ENCODE measurements around the gene UBL7. TPM values are rescaled to one million over a fixed set of nuclear protein-coding genes. Genes with fewer than 3 reads are reported as not detected.

Gene UBL7
- total and polyA plus RNA-seq, 10 of the 15 experiments (the other 5 are each of a cell fraction or from before 2014, with no cell fraction given) = 25.9 to 145 (median 90.1) TPM

GRCh38 chr15:74506515-74506840 is 45.5 kb upstream of the UBL7 start:
- in situ Hi-C loops (cut with MboI) = no loop called here
- peaks cover 1% of the 10 kb centered on the region for H3K4me1 ChIP-seq (ENCODE audit: control insufficient read depth, insufficient read depth, low read length)
- DNase-seq (ENCODE audit: low read depth, low spot score) (no peak), FAIRE-seq (no peak), ATAC-seq (no peak)
- ChIA-PET CTCF (no interaction called here), SMC1A (ENCODE audit: uncharacterized antibody, unreplicated experiment) (interaction anchor here (1.2 kb wide), 1 partner anchor 121 kb away, joined by 3 read pairs; no protein-coding TSS in a partner anchor), RAD21 (ENCODE audit: unreplicated experiment) (no interaction called here), POLR2A (interaction anchor here (0.5 kb wide), 1 partner anchor 993 kb away, joined by 3 read pairs; no protein-coding TSS in a partner anchor)
- H3K27me3 ChIP-seq (replicated peaks in 1 of 2; ENCODE audit: control insufficient read depth in 2 of 2, insufficient read depth in 2 of 2, low read length in 1 of 2) = no peaks in the 10 kb centered on the region
- BruUV-seq (replicated peaks) = no TSS peak
- no peak overlapping the region for H3K4me2 ChIP-seq (ENCODE audit: control insufficient read depth, insufficient read depth)
- H3K9ac ChIP-seq (ENCODE audit: control insufficient read depth, insufficient read depth, low read length) = no peak overlapping the region
- 86% methylated on average over 4 of the region's 4 CpGs for WGBS (ENCODE audit: insufficient coverage, insufficient replicate concordance, low lambda C conversion rate, missing lambda C conversion rate)
- TF ChIP-seq, protein P1, sequence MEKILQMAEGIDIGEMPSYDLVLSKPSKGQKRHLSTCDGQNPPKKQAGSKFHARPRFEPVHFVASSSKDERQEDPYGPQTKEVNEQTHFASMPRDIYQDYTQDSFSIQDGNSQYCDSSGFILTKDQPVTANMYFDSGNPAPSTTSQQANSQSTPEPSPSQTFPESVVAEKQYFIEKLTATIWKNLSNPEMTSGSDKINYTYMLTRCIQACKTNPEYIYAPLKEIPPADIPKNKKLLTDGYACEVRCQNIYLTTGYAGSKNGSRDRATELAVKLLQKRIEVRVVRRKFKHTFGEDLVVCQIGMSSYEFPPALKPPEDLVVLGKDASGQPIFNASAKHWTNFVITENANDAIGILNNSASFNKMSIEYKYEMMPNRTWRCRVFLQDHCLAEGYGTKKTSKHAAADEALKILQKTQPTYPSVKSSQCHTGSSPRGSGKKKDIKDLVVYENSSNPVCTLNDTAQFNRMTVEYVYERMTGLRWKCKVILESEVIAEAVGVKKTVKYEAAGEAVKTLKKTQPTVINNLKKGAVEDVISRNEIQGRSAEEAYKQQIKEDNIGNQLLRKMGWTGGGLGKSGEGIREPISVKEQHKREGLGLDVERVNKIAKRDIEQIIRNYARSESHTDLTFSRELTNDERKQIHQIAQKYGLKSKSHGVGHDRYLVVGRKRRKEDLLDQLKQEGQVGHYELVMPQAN (conservative IDR thresholded peaks at IDR 0.05) = no peak
- TF ChIP-seq SIX5 (IDR thresholded peaks at IDR 0.05; ENCODE audit: low read depth, low read length, severe bottlenecking) (no peak), NBN (IDR thresholded peaks at IDR 0.05) (no peak), RAD21 (IDR thresholded peaks at IDR 0.05; ENCODE audit: insufficient read depth, low read depth, low read length) (no peak)
- H4K20me1 ChIP-seq (ENCODE audit: control insufficient read depth, insufficient read depth) = no peaks in the 10 kb centered on the region
- H2AFZ ChIP-seq (ENCODE audit: control insufficient read depth, low read depth, low read length) = no peak overlapping the region
- H3K9me3 ChIP-seq (replicated peaks; ENCODE audit: control insufficient read depth, insufficient read depth, low read length) = no peaks in the 10 kb centered on the region
- intact Hi-C loops (cut with micrococcal nuclease; ENCODE audit: unreplicated experiment) = no loop called here
- H3K36me3 ChIP-seq (ENCODE audit: control insufficient read depth in 2 of 2, insufficient read depth in 2 of 2, low read length in 1 of 2) = no peaks in the 10 kb centered on the region; a peak in 1 of 4 replicates
- no peak overlapping the region for H3K4me3 ChIP-seq
- no peaks in the 10 kb centered on the region for H3K79me2 ChIP-seq (ENCODE audit: control insufficient read depth, insufficient read depth, low read length)
- H3K27ac ChIP-seq (ENCODE audit: control insufficient read depth, insufficient read depth) = no peak overlapping the region

- RAD21 ChIA-PET (ENCODE audit: unreplicated experiment) = no interaction called here
- H3K27ac ChIP-seq (ENCODE audit: control insufficient read depth, insufficient read depth) = no peak overlapping the region
- in situ Hi-C loops (cut with MboI) (no loop called here), intact Hi-C loops (cut with micrococcal nuclease; ENCODE audit: unreplicated experiment) (no loop called here)
- no peak overlapping the region for H3K9ac ChIP-seq (ENCODE audit: control insufficient read depth, insufficient read depth, low read length)
- DNase-seq (ENCODE audit: low read depth, low spot score) (no peak), FAIRE-seq (no peak), ATAC-seq (no peak)
- POLR2A ChIA-PET = no interaction called here
- no peaks in the 10 kb centered on the region for H3K9me3 ChIP-seq (replicated peaks; ENCODE audit: control insufficient read depth, insufficient read depth, low read length)
- SMC1A ChIA-PET (ENCODE audit: uncharacterized antibody, unreplicated experiment) = interaction anchor here (1.2 kb wide), 1 partner anchor 121 kb away, joined by 3 read pairs; no protein-coding TSS in a partner anchor
- H3K27me3 ChIP-seq (replicated peaks in 1 of 2; ENCODE audit: control insufficient read depth in 2 of 2, insufficient read depth in 2 of 2, low read length in 1 of 2) = no peaks in the 10 kb centered on the region
- no peak overlapping the region for H3K4me3 ChIP-seq
- CTCF ChIA-PET = no interaction called here
- BruUV-seq (replicated peaks) = no TSS peak
- H3K79me2 ChIP-seq (ENCODE audit: control insufficient read depth, insufficient read depth, low read length) = no peaks in the 10 kb centered on the region
- H2AFZ ChIP-seq (ENCODE audit: control insufficient read depth, low read depth, low read length) = no peak overlapping the region
- 96% methylated on average over 6 of the region's 6 CpGs for WGBS (ENCODE audit: insufficient coverage, insufficient replicate concordance, low lambda C conversion rate, missing lambda C conversion rate)
- no peaks in the 10 kb centered on the region for H3K4me1 ChIP-seq (ENCODE audit: control insufficient read depth, insufficient read depth, low read length)
- H3K36me3 ChIP-seq (ENCODE audit: control insufficient read depth in 2 of 2, insufficient read depth in 2 of 2, low read length in 1 of 2) = no peaks in the 10 kb centered on the region; a peak in 1 of 4 replicates
- no peaks in the 10 kb centered on the region for H4K20me1 ChIP-seq (ENCODE audit: control insufficient read depth, insufficient read depth)
- H3K4me2 ChIP-seq (ENCODE audit: control insufficient read depth, insufficient read depth) = no peak overlapping the region
- TF ChIP-seq BCL11A (IDR thresholded peaks at IDR 0.05; ENCODE audit: low read depth, low read length) = no peak
- TF ChIP-seq, protein P2, sequence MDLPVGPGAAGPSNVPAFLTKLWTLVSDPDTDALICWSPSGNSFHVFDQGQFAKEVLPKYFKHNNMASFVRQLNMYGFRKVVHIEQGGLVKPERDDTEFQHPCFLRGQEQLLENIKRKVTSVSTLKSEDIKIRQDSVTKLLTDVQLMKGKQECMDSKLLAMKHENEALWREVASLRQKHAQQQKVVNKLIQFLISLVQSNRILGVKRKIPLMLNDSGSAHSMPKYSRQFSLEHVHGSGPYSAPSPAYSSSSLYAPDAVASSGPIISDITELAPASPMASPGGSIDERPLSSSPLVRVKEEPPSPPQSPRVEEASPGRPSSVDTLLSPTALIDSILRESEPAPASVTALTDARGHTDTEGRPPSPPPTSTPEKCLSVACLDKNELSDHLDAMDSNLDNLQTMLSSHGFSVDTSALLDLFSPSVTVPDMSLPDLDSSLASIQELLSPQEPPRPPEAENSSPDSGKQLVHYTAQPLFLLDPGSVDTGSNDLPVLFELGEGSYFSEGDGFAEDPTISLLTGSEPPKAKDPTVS (IDR thresholded peaks at IDR 0.05; ENCODE audit: low read depth, low read length) = no peak
- TF ChIP-seq JUNB (IDR thresholded peaks at IDR 0.05) = no peak
- TF ChIP-seq FOXK2 (IDR thresholded peaks at IDR 0.05) = no peak
- TF ChIP-seq SIN3A (IDR thresholded peaks at IDR 0.05; ENCODE audit: low read depth, low read length) = no peak
- TF ChIP-seq PAX8 (IDR thresholded peaks at IDR 0.05) = no peak
- no peak for TF ChIP-seq RELA (IDR thresholded peaks at IDR 0.05; ENCODE audit: borderline replicate concordance, partially characterized antibody)
- TF ChIP-seq CEBPB (IDR thresholded peaks at IDR 0.05; ENCODE audit: borderline replicate concordance in 1 of 2, low read depth in 2 of 2, low read length in 2 of 2) = no peak
- TF ChIP-seq ZBED1 (IDR thresholded peaks at IDR 0.05; ENCODE audit: borderline replicate concordance) = no peak
- TF ChIP-seq ZNF24 (IDR thresholded peaks at IDR 0.05) = no peak
- no peak for TF ChIP-seq ETV6 (conservative IDR thresholded peaks at IDR 0.05 in 1 of 2, IDR thresholded peaks at IDR 0.05 in 1 of 2; ENCODE audit: borderline replicate concordance in 1 of 2, low read depth in 1 of 2)
Observed at GRCh38 chr15:74505837-74506514, 45.0 kb upstream of the UBL7 start.

All from GM12878 (cell line).